ENCODE measurements around the gene ASGR2.
A peak's percentile ranks its signal among the peaks of the same experiment; 100 is the strongest.

Gene ASGR2

DNA sequence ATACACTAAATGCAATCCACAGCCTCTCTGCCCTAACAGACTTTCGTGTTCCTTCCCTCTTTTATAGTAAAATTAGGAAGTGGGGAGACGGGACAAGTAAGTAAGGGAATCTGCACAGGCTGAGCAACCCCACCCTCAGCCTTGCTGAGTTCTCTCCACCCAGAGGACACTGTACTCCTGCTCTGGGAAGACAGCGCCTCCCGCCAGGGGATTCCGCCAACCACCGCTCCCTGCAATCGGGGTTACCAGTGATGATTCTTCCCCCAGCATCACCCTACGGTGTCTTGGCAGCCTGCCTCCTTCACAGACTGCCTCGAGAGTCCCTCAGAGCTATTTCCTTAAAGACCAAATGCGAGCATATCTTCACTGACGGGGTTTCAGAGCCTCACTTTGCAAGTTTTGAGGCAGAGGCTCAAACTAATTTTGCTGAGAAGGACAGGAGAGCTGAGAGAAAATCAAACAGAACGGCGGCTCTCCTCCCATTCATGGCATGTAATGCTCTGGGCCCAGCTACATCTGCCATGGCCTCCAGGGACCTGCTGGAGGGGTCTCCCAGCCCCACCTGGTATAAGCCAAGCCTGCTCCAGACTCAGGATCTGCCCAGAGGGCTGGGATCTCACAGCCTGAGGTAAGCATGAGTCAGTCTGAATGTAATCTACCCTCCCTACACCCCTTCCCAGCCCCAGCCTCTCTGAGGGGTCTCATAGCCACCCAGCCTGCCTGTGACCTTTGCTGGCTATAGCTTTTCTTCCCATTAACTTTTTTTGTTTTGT, 22.7 kb upstream of the ASGR2 start:
- Histone ChIP-seq H3K9ac (ENCODE audit: low read length in 5 of 5) (no peak overlapping the region), H3K36me3 (ENCODE audit: control insufficient read depth in 5 of 5, insufficient read depth in 5 of 5, low read length in 5 of 5) (no peaks in the 10 kb centered on the region), H3K4me3 (ENCODE audit: low read depth in 1 of 5, low read length in 5 of 5) (no peak overlapping the region), H3K27ac (ENCODE audit: low read depth, low read length) (no peak overlapping the region), H3K27me3 (ENCODE audit: control insufficient read depth in 5 of 5, insufficient read depth in 4 of 5, low read length in 5 of 5) (peaks cover 11 to 41% (median 24%) of the 10 kb centered on the region in 5 donors), H3K9me3 (ENCODE audit: control insufficient read depth in 5 of 5, low read length in 5 of 5) (no peaks in the 10 kb centered on the region), H3K4me1 (ENCODE audit: control insufficient read depth in 5 of 5, insufficient read depth in 5 of 5, low read length in 5 of 5) (peaks cover 0 to 21% (median 12%) of the 10 kb centered on the region in 5 donors)

DNA sequence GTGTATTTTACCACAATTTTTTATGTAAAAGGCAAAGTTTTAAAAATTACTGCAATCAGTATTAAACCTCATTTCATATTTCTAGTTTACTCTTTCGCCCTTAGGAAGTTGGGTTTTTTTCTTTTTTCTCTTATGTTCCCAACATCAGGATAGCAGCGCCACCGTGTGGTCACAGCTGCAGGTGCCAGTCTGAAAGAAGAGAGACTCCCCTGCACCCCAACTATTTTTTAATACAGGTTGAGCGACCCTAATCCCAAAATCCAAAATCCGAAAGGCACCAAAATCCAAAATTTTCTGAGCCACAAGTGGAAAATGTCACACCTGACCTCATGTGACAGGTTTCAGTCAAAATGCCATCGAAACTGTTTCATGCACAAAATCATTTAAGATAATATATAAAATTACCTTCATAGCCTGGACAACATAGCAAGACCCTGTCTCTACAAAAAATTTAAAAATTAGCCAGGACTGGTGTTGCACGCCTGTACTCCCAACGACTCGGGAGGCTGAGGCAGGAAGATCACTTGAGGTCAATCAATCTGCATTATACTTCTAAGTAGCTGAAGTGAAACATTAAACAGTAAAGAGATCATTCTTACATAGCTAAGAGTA, 21.8 kb upstream of the ASGR2 start:
- Histone ChIP-seq H3K27me3 (ENCODE audit: control insufficient read depth in 5 of 5, insufficient read depth in 4 of 5, low read length in 5 of 5) (peaks cover 11 to 40% (median 21%) of the 10 kb centered on the region in 5 donors), H3K9ac (ENCODE audit: low read length in 5 of 5) (no peak overlapping the region), H3K4me1 (ENCODE audit: control insufficient read depth in 5 of 5, insufficient read depth in 5 of 5, low read length in 5 of 5) (peaks cover 0 to 21% (median 12%) of the 10 kb centered on the region in 5 donors), H3K9me3 (ENCODE audit: control insufficient read depth in 5 of 5, low read length in 5 of 5) (no peaks in the 10 kb centered on the region), H3K4me3 (ENCODE audit: low read depth in 1 of 5, low read length in 5 of 5) (no peak overlapping the region), H3K27ac (ENCODE audit: low read depth, low read length) (no peak overlapping the region), H3K36me3 (ENCODE audit: control insufficient read depth in 5 of 5, insufficient read depth in 5 of 5, low read length in 5 of 5) (no peaks in the 10 kb centered on the region)

DNA sequence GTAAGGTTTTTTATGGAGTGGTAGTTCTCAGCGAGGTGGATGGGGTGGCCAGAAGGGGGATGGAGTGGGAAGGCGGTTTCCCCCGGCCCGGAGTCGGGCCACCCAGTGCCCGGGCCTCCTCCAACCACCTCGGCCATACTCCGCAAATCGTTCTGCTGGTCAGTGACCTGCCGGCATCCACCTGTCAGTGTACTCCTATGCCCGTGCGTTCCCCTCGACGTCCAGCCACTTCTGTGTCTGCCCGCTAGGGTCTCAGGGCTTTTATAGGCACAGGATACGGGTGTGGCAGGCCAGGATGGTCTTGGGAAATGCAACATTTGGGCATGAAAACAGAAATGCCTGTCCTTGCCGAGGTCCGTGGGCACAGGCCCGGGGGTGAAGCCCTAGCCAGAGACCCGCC, 19.3 kb upstream of the ASGR2 start:
- Histone ChIP-seq H3K9ac (ENCODE audit: low read length in 5 of 5) (no peak overlapping the region), H3K27me3 (ENCODE audit: control insufficient read depth in 5 of 5, insufficient read depth in 4 of 5, low read length in 5 of 5) (peaks cover 16 to 30% (median 17%) of the 10 kb centered on the region in 5 donors), H3K27ac (ENCODE audit: low read depth, low read length) (no peak overlapping the region), H3K4me1 (ENCODE audit: control insufficient read depth in 5 of 5, insufficient read depth in 5 of 5, low read length in 5 of 5) (peaks cover 0 to 23% (median 12%) of the 10 kb centered on the region in 5 donors), H3K4me3 (ENCODE audit: low read depth in 1 of 5, low read length in 5 of 5) (peak overlapping the region in 1 of 5 donors; percentile 22), H3K9me3 (ENCODE audit: control insufficient read depth in 5 of 5, low read length in 5 of 5) (no peaks in the 10 kb centered on the region), H3K36me3 (ENCODE audit: control insufficient read depth in 5 of 5, insufficient read depth in 5 of 5, low read length in 5 of 5) (no peaks in the 10 kb centered on the region)

DNA sequence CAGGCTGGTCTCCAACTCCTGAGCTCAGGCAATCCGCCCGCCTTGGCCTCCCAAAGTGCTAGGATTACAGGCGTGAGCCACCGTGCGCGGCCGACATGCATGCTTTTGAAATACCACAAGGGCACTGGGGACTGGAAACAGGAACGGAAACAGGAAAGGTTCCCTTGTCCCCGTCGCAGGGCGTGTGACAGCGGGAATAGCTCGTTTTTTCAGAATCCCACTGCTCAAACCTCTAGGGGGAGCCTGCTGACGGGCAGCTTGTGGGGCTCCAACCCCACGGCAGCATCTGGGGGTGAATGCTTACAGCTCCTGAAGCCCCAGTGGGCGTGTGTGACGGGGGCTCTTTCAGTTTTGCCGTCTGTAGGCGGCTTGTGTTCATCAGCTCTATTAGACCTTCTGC, 18.8 kb upstream of the ASGR2 start:
- no peak overlapping the region for H3K27ac ChIP-seq (ENCODE audit: low read depth, low read length)
- H3K4me1 ChIP-seq (ENCODE audit: control insufficient read depth in 5 of 5, insufficient read depth in 5 of 5, low read length in 5 of 5) = peaks cover 0 to 23% (median 12%) of the 10 kb centered on the region in 5 donors
- no peak overlapping the region for H3K9ac ChIP-seq (ENCODE audit: low read length in 5 of 5)
- no peaks in the 10 kb centered on the region for H3K36me3 ChIP-seq (ENCODE audit: control insufficient read depth in 5 of 5, insufficient read depth in 5 of 5, low read length in 5 of 5)
- peak overlapping the region in 2 of 5 donors; percentile 22 to 32 for H3K4me3 ChIP-seq (ENCODE audit: low read depth in 1 of 5, low read length in 5 of 5)
- peaks cover 13 to 30% (median 16%) of the 10 kb centered on the region in 5 donors for H3K27me3 ChIP-seq (ENCODE audit: control insufficient read depth in 5 of 5, insufficient read depth in 4 of 5, low read length in 5 of 5)
- no peaks in the 10 kb centered on the region for H3K9me3 ChIP-seq (ENCODE audit: control insufficient read depth in 5 of 5, low read length in 5 of 5)

DNA sequence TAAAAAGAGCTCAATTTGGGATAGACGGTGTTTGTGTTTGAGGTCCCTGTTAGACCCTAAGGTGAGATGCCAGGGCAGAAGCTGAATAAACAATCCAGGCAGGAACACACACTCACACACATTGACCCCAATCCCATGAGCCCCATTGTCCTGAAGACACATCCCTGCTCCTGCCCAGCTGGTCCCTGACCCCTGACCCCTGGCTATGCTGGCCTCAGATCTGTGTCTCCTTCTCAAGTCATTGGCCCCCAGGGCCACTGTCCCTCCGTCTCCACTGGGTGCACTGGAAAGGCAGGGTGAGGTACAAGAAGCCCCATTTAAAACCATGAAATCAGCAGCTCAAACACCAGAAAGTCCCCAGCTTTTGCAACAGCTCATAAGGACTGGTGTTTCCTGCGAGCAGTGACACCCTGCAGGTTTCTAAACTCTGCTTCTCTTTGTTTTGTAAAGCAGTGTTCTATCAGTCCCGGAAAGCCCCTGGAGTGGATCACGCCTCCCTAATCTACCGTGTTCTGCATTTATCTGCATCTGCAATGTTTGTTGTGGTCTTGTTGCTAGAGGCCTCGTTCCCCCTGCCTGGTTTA, 18.0 kb upstream of the ASGR2 start:
- H3K36me3 ChIP-seq (ENCODE audit: control insufficient read depth in 5 of 5, insufficient read depth in 5 of 5, low read length in 5 of 5) = no peaks in the 10 kb centered on the region
- peaks cover 13 to 28% (median 14%) of the 10 kb centered on the region in 5 donors for H3K27me3 ChIP-seq (ENCODE audit: control insufficient read depth in 5 of 5, insufficient read depth in 4 of 5, low read length in 5 of 5)
- H3K4me1 ChIP-seq (ENCODE audit: control insufficient read depth in 5 of 5, insufficient read depth in 5 of 5, low read length in 5 of 5) = peaks cover 0 to 23% (median 9%) of the 10 kb centered on the region in 5 donors
- no peaks in the 10 kb centered on the region for H3K9me3 ChIP-seq (ENCODE audit: control insufficient read depth in 5 of 5, low read length in 5 of 5)
- peak overlapping the region in 3 of 5 donors; percentile 1 to 52 (median 10) for H3K4me3 ChIP-seq (ENCODE audit: low read depth in 1 of 5, low read length in 5 of 5)
- H3K27ac ChIP-seq (ENCODE audit: low read depth, low read length) = no peak overlapping the region
- no peak overlapping the region for H3K9ac ChIP-seq (ENCODE audit: low read length in 5 of 5)

DNA sequence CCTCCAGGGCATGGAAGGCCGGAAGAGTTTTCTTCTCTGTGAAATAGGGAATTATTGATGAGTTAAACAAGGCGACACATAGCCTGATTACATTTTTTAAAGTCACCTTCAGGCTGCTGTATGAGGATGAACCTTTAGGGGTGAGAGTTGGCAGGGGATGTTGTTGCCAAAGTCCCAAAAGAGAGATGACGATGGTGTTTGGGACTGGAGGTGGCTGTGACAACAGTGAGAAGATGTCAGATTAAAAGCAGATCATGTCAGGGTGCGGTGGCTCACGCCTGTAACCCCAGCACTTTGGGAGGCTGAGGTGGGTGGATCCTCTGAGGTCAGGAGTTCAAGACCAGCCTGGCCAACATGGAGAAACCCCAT, 16.8 kb upstream of the ASGR2 start:
- Histone ChIP-seq H3K27me3 (ENCODE audit: control insufficient read depth in 5 of 5, insufficient read depth in 4 of 5, low read length in 5 of 5) (peaks cover 9 to 20% (median 10%) of the 10 kb centered on the region in 5 donors), H3K36me3 (ENCODE audit: control insufficient read depth in 5 of 5, insufficient read depth in 5 of 5, low read length in 5 of 5) (no peaks in the 10 kb centered on the region), H3K4me1 (ENCODE audit: control insufficient read depth in 5 of 5, insufficient read depth in 5 of 5, low read length in 5 of 5) (peaks cover 0 to 20% (median 5%) of the 10 kb centered on the region in 5 donors), H3K9me3 (ENCODE audit: control insufficient read depth in 5 of 5, low read length in 5 of 5) (no peaks in the 10 kb centered on the region), H3K27ac (ENCODE audit: low read depth, low read length) (no peak overlapping the region), H3K9ac (ENCODE audit: low read length in 5 of 5) (peak overlapping the region in 1 of 5 donors; percentile 59), H3K4me3 (ENCODE audit: low read depth in 1 of 5, low read length in 5 of 5) (peak overlapping the region; percentile 35 to 52 (median 42))

DNA sequence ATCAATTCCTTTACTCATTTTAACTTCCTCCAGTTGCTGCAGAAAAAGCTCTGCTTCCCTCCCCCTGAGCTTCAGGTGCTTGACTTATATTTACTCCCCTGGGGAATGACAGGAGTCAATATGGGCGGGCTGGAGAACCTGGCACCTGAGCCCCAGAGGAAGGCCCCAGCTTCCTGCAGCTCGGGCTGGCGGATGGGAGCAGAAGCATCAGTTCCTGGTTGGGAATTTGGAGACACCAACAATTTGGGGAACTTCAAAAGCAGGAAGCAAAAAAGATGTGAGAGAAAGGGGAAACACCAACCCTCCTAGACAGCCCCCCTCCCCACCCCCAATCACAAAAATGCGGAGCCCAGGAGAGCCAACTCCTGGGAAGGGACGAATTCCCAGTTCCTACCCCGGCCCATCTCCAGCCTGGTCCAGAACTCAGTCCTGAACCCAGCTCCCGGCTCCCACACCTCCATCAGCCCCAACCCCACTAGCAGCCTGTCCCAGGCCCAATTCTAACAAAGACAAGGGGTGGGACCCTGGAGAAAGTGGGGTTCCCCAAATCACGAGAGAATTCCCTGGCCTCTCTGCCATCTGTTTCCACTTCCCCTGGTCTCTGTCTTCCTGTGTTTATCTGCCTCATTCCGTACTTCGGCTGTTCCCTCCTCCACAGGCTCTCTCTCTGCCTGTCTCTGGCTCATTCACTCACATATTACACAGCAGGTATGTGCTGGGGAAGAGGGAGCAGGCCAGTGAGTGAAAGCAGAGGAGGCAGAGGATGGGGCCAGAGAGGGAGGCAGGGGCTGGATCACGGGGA, 16.2 kb upstream of the ASGR2 start:
- Histone ChIP-seq H3K4me3 (ENCODE audit: low read depth in 1 of 5, low read length in 5 of 5) (peak overlapping the region; percentile 35 to 52 (median 42)), H3K27ac (ENCODE audit: low read depth, low read length) (no peak overlapping the region), H3K9ac (ENCODE audit: low read length in 5 of 5) (peak overlapping the region in 1 of 5 donors; percentile 59), H3K9me3 (ENCODE audit: control insufficient read depth in 5 of 5, low read length in 5 of 5) (no peaks in the 10 kb centered on the region), H3K27me3 (ENCODE audit: control insufficient read depth in 5 of 5, insufficient read depth in 4 of 5, low read length in 5 of 5) (peaks cover 9 to 20% (median 10%) of the 10 kb centered on the region in 5 donors), H3K36me3 (ENCODE audit: control insufficient read depth in 5 of 5, insufficient read depth in 5 of 5, low read length in 5 of 5) (no peaks in the 10 kb centered on the region), H3K4me1 (ENCODE audit: control insufficient read depth in 5 of 5, insufficient read depth in 5 of 5, low read length in 5 of 5) (peaks cover 0 to 20% (median 5%) of the 10 kb centered on the region in 5 donors)

DNA sequence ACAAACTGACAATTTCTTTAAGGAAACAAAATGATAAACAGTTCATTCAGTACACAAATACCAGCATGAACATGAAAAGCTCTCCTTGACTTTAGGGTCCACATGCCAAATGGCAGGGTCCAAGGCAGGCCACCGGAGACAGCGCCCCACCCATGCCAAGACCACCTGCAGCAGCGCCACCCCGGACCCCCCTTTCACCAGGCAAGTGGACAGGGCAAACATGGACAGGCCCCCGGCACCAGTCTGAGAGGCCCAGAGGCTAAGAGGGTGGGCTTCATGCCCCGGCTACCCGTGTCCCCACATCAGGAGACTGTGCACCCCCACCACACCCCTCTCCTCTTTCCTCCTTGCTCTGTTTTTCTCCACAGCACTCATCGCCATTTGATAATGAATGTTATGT, 14.7 kb upstream of the ASGR2 start:
- Histone ChIP-seq H3K9ac (ENCODE audit: low read length in 5 of 5) (peak overlapping the region in 1 of 5 donors; percentile 2), H3K27ac (ENCODE audit: low read depth, low read length) (no peak overlapping the region)

DNA sequence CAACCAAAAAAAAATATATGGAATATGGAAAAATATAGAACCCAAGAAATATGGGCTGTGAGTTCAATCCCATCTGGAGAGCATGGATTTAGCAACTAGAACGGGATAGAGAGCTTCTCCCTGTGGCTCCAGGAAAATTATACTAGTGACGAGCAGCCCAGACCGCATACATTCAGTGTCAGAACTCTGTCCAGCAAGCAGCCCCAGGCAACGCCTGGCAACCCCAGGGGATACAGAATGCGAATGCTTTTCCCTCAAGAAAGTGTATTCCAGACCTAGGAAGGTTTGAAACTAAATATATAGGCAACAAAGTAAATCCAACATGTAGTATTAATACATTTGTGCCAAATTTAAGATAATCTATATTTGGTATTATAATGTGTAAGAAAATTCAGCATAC, 13.5 kb upstream of the ASGR2 start:
- H3K27me3 ChIP-seq (ENCODE audit: control insufficient read depth in 5 of 5, insufficient read depth in 4 of 5, low read length in 5 of 5) = peaks cover 5 to 14% (median 8%) of the 10 kb centered on the region in 5 donors
- H3K4me3 ChIP-seq (ENCODE audit: low read depth in 1 of 5, low read length in 5 of 5) = no peak overlapping the region
- H3K27ac ChIP-seq (ENCODE audit: low read depth, low read length) = no peak overlapping the region
- H3K9ac ChIP-seq (ENCODE audit: low read length in 5 of 5) = no peak overlapping the region
- H3K36me3 ChIP-seq (ENCODE audit: control insufficient read depth in 5 of 5, insufficient read depth in 5 of 5, low read length in 5 of 5) = no peaks in the 10 kb centered on the region
- no peaks in the 10 kb centered on the region for H3K9me3 ChIP-seq (ENCODE audit: control insufficient read depth in 5 of 5, low read length in 5 of 5)
- H3K4me1 ChIP-seq (ENCODE audit: control insufficient read depth in 5 of 5, insufficient read depth in 5 of 5, low read length in 5 of 5) = peaks cover 0 to 13% (median 0%) of the 10 kb centered on the region in 5 donors

More for the DNA sequence above, 14.7 kb upstream of the ASGR2 start:
- no peaks in the 10 kb centered on the region for H3K36me3 ChIP-seq (ENCODE audit: control insufficient read depth in 5 of 5, insufficient read depth in 5 of 5, low read length in 5 of 5)
- no peak overlapping the region for H3K4me3 ChIP-seq (ENCODE audit: low read depth in 1 of 5, low read length in 5 of 5)
- H3K27me3 ChIP-seq (ENCODE audit: control insufficient read depth in 5 of 5, insufficient read depth in 4 of 5, low read length in 5 of 5) = peaks cover 9 to 20% (median 10%) of the 10 kb centered on the region in 5 donors
- H3K4me1 ChIP-seq (ENCODE audit: control insufficient read depth in 5 of 5, insufficient read depth in 5 of 5, low read length in 5 of 5) = peaks cover 0 to 20% (median 5%) of the 10 kb centered on the region in 5 donors
- H3K9me3 ChIP-seq (ENCODE audit: control insufficient read depth in 5 of 5, low read length in 5 of 5) = no peaks in the 10 kb centered on the region

All from subcutaneous abdominal adipose tissue (tissue), 5 donors.